ENCODE measurements around the gene GSDMA.
"Not testable (repeated sequence)": the region's sequence is repeated elsewhere in the genome, so short reads cannot be mapped to it uniquely, and the experiment has no call there.

GSDMA gene

GRCh38 chr17:39929646-39930407 lies 33.0 kb upstream of the GSDMA start:
- no peak for DNase-seq

DNA sequence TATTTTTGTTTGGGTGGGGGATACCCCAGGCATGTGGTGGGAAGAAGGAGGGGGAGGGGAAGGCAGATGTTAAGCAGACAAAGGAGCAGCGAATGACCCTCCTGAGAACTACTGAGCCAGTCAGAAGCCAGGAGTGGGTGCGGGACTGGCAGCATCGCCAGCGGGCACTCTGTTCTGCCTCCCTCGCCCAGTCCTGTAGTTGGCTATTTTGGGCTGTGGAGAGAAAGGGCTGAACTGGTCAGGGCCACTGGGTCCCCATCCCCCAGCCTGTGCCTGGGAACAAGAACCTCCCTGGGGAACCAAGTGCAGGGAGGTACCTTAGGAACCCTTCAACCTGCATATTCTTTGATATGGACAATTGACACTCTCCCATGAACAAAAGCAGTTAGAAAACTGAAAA lies 28.9 kb upstream of the GSDMA start:
- no peak for DNase-seq

- no peak for DNase-seq
Measured at GRCh38 chr17:39934324-39934723, 28.5 kb upstream of the GSDMA start.

DNA sequence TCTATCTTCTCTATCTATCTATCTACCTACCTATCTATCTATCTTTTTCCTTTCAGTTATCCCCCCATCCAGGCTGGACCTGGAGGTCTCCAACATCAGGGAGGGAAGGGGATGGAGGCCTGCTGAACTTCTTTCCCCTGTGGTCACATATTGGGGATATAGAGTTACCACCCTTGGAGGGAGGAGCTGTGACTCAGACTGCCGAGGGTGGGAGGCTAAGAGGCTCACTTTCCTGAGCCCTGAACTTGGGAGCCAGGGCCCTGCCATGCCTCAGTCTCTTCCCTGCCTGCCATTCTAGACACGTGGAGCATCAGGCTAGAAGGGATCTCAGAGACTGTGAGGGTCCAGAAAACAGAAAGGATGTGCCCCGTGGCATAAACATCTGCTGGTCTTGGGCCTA lies 26.9 kb upstream of the GSDMA start:
- no peak for DNase-seq

DNA sequence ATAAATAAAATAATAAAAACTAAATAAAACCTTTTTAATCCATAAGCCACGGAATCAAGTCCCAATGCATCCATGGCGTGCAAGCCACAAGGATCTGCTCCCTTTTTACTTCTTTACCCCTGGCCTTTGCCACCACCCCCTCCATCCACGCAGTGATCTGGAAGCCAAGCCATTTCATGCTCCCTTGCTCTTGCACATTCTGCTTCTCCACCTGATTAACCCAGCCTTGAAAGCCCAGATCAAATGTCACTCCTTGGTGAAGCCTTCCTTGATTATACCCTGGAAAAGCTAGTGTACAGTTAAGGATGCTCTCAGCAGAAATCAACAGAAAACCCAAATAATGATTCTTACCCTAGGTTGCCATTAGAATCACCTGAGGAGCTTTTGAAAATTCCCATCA lies 25.4 kb upstream of the GSDMA start:
- DNase-seq, result no peak

GRCh38 chr17:39938140-39938869 lies 24.5 kb upstream of the GSDMA start:
- no peak for DNase-seq

GRCh38 chr17:39939106-39939505 lies 23.7 kb upstream of the GSDMA start:
- DNase-seq, result no peak

DNA sequence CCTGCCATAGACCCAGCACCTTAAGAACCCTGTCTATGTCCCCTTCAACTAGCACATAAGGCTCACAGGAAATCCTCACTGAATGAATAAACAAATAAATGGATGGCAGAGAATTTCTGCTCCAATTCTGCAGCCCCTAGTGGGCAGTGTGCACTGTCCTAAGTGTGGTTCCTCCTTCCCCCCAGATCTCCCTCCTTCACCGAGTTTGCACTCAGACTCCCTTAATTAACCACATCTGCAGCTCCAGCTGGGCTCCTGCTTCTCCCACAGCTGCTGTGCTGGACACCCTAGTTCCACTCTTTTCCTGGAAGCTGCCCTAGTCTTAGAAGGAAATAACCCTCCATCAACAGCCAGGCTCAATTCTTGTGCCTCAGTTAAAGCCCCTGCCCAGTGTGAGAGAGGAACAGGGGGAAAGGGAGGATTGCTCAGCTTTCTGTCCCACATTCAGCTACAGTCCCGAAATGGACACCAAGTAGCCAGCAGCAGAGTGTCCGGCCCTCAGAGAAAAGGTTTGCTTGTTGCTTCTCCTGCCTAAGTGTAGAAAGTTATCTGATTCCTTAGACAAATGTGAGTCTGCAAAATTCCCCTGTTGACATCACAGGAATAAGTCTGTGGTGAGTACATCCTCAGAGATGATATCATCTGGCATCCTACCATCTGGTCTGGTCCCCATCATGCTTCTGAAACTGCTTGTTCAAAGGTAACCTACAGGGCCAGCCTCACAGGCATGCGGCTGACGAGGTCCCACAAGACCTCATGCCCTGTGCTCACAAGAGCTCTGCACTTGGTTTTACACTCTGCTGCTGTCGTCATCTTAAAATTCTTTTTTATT lies 23.0 kb upstream of the GSDMA start:
- DNase-seq, result peak; percentile 62

DNA sequence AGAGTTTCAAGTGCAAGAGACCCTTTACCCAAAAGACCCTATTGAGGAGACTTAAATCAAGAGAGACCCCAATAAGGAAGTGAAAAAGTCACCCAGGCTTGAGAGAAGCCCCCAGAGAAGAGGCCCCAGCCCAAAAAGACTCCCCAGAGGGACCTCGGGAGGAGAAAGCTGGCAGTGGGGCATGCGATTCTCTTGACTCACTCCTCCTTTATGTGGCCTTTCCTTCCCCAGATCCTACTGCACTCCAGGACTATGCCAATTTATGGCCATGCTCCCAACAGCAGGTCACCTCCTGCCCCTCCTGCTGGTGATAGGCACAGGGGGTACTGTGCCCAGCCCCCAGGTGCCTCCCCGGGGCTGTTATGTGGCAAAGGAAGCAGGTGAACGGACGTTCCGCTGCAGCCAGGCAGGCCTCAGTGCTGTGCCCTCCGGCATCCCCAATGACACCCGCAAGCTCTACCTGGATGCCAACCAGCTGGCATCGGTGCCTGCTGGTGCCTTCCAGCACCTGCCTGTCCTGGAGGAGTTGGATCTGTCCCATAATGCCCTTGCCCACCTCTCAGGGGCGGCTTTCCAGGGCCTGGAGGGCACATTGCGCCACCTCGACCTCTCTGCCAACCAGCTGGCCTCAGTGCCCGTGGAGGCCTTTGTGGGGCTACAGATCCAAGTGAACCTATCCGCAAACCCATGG lies 19.0 kb upstream of the GSDMA start:
- DNase-seq, result no peak

DNA sequence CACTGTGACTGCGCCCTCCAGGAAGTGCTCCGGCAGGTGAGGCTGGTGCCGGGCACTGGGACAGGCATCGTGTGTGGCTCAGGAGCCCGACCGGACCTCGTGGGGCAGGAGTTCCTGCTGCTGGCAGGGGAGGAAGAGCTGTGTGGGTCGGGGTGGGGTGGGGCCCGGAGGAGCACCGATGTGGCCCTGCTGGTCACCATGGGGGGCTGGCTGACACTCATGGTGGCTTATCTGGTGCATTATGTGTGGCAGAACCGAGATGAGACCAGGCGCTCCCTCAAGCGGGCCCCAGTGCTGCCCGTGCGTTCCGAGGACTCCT lies 18.5 kb upstream of the GSDMA start:
- DNase-seq, result no peak

DNA sequence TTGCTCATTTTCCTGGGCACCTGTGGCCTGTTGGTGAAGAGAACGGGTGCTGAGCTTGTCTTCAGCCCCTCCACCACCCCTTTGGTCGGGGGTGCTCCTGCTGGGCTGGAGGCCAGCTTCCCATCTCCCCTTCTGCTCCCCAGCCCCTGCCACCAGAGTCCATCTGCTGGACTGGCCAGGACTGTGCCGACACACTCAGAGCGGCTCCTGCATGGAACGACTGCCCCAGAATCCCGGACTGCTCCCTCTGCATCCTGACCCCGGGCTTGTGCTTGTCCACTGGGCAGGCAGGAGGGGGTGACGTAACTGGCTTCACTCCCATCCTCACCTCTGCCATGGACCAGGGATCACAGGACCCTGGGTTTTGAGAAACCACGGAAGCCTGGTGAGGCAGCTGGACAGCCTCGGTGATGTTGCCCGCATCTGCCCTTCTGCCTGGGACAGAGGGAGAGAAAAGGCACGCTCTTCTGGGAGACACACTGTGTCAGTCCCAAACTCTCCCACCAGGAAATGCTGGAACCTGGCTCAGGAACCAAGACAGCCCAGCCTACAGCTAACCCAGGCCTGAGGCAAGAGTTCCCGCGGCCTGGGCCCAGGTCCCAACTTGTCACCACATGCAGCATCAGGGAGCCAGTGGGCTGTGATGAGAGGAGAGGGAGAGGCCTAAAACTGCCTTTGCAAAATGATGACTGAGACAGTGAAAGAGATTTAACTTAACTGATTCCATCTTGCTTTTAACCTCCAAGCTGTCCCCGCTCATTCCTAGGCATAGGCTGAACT lies 16.1 kb upstream of the GSDMA start:
- DNase-seq, result no peak

DNA sequence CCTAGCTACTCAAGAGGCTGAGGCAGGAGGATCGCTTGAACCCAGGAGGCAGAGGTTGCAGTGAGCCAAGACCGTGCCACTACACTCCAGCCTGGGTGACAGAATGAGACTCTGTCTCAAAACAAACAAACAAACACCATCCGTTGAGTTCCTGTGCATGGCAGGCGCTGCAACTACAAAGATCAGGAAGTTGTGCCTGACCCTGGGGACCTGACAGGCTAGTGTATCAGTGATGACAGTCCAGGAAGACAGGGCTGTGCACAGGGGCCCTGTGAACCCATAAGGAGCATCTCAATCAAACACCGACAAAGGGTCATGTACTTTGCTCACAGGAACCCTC lies 14.3 kb upstream of the GSDMA start:
- not testable (repeated sequence) for DNase-seq

- DNase-seq, result no peak
Measured at GRCh38 chr17:39949028-39949427, 13.8 kb upstream of the GSDMA start.

- no peak for DNase-seq
Measured at GRCh38 chr17:39950871-39951348, 11.9 kb upstream of the GSDMA start.

DNA sequence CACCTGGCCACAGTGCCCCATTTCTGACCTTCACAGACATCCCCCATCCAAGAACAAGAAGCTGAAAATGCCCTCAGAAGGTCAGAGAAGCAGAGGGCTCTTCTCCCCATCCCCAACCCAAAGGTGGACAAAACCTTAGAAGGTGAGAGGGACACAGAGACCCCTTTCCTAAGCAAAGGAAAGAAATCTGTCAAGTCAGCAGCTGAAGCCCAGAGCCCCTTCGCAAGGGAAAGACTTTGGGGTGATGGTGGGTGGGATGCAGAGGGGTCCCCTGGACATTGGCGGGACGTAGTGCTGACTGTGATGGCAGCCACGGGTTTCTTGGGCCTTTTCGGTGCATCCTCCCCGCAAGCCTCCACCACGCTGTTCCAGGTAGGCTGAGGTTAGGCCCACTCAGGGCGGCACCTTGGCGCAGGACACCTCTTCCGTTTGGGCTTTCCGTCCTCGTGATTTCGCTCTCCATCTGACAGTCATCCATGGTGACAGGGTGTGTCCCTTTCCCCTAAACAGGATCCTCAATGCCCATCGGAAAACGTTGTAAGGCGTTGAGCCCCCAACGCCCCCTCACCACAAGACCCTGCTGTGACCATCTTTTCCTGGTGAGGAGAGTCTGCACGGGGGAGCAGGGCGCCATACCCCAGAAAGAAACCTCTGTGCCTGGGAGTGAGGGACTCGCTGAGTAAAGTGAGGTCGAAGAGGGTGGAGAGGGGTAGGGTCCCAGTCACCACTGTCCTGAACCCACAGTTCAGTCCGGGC lies 10.7 kb upstream of the GSDMA start:
- no peak for DNase-seq

DNA sequence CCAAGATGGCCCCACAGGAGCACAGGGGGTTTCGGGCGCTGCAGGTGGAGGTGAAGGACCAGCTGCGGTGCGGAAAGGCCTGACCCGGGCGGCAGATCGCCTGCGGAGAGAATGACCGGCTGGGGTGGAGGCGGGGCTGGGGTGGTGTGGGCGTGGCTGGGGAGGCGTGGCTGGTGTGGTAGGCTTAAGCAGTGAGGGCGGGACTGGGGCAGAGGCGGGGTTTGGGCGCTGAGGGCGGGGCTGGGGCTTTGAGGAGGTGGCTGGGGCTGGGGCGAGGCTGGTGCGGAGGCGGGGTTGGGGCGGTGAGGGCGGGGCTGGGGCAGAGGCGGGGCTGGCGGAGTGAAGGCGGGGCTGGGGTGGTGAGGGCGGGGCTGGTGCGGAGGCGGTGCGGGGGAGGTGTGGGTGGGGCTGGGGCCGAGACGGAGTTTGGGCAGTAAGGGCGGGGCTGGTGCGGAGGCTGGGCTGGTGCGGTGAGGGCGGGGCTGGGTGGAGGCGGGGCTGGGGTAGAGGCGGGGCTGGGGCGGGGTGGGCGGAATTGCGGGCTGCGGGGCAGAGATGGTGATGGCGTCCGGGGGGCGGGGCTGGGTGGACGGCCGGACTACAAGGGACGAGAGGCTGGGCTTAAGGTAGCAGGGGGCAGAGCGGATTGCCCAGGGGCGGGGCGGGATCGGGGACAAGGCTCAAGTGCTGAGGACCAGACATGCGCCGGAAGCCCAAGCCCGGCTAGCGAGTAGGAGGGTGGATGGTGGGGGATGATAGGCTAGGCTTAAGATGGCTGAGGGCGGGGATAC lies 9.9 kb upstream of the GSDMA start:
- peak; percentile 93 for DNase-seq

DNA sequence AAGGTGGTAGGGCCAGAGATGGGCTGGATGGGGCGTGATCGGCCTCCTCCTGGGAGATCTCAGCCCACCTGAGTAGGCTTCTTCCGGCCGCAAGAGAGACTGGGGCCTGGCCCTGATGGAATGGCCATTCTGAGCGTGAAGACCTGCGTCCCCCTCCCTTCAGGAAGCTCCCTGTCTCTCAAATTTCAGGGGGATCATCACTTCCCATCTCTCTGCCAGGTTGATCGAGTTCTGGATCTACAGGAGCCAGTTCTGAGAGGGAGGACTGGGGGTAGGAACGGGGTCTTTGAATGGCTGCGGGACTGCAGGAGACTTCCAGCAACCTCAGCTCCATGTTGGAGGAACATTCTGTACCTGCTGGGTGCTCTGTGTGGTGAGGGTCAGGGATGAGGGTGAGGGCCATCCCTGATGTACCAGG lies 9.3 kb upstream of the GSDMA start:
- DNase-seq, result no peak

- no peak for DNase-seq
Measured at GRCh38 chr17:39954876-39955275, 7.9 kb upstream of the GSDMA start.

- no peak for DNase-seq
Measured at GRCh38 chr17:39955726-39956225, 7.0 kb upstream of the GSDMA start.

- DNase-seq, result no peak
Measured at GRCh38 chr17:39960524-39961041, 2.2 kb upstream of the GSDMA start.
